ENCODE results near the gene COL6A3.

Gene COL6A3, protein sequence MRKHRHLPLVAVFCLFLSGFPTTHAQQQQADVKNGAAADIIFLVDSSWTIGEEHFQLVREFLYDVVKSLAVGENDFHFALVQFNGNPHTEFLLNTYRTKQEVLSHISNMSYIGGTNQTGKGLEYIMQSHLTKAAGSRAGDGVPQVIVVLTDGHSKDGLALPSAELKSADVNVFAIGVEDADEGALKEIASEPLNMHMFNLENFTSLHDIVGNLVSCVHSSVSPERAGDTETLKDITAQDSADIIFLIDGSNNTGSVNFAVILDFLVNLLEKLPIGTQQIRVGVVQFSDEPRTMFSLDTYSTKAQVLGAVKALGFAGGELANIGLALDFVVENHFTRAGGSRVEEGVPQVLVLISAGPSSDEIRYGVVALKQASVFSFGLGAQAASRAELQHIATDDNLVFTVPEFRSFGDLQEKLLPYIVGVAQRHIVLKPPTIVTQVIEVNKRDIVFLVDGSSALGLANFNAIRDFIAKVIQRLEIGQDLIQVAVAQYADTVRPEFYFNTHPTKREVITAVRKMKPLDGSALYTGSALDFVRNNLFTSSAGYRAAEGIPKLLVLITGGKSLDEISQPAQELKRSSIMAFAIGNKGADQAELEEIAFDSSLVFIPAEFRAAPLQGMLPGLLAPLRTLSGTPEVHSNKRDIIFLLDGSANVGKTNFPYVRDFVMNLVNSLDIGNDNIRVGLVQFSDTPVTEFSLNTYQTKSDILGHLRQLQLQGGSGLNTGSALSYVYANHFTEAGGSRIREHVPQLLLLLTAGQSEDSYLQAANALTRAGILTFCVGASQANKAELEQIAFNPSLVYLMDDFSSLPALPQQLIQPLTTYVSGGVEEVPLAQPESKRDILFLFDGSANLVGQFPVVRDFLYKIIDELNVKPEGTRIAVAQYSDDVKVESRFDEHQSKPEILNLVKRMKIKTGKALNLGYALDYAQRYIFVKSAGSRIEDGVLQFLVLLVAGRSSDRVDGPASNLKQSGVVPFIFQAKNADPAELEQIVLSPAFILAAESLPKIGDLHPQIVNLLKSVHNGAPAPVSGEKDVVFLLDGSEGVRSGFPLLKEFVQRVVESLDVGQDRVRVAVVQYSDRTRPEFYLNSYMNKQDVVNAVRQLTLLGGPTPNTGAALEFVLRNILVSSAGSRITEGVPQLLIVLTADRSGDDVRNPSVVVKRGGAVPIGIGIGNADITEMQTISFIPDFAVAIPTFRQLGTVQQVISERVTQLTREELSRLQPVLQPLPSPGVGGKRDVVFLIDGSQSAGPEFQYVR (N-terminal part only)

DNA sequence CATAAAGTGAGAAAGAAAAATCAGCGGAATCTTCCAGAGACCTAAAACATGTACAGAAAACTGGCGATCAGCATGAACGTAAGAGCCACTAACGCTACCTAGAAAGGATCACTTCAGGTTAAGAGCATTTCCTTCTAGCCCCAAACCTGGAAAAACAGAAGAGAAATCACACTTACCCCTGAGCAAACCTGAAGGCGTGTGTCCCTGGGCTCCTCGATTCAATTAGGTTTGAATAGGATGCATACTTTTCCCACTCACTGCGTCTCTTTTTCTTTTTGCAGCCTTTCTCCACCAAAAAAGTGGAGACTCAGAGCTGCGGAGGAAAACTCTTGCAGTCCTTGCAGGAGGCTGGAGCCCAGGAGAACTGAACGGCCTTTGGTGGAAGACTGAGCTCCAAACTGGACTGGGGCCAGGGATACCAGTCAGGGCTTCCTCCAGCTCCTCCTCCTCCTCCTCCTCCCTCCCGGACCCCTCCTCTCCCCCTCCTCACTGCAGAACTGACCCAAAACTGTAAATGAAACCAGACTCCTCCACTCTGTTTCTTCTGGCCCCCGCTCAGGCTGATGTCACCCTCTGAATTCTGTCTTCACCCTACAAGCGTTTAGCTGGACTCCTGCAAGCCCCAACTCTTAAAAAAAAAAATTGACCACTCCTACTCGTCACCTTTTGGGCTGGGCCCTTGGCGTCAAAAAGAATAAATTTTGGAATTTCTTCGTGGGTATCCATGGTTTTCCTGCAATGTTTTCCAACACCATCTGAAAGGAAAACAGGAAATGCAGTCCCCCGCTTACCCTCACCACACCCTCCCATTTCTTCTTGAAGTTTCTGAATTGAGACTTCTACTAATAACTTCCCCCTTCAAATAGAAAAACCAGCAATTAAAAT is at the start of gene COL6A3:
COL6A3 (minus strand) TSS at position 388 of the 885 bp plus-strand sequence. CDS start 17,347 bp downstream, outside the sequence.
- no peak for DNase-seq (ENCODE audit: low spot score)

DNA sequence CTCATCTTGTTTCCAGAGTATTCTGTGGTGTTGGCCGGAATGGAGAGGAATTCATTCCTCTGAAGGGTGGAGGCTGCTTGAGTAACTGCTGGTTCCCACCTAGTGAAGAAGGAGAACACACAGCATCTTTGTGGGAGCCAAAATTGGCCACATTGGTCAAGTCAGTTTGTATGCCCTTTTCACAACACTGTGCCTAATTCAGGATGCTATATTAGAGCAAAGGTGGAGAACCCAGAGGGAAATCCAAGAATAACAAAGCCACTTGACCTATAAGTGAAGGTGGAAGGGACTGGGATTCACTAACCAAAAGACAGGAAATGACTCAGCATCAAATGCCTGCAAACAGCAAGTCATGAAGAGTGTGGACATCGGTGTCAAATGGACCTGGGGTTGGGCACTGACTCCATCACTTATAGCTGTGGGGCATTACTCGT is 45.8 kb upstream of the COL6A3 start:
- DNase-seq (ENCODE audit: low spot score), result no peak

DNA sequence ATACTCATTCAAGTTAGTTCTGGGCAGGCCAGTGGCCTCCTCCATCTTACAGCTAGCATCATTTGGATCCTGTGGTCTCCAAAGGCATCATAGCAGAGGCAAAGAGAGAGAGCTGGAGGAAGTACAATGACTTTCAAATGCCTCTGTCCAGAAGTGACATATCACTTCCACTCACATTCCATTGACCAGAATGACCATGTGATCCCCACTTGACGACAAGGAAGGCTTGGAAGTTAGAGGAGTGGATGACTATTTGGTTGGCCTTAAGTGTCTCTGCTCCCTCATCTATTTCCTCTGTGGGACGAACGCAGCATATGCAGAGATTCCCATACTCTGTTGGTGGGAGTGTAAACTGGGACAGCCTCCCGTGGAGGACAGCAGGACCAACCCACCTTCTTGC is 45.3 kb upstream of the COL6A3 start:
- DNase-seq (ENCODE audit: low spot score), result no peak

DNA sequence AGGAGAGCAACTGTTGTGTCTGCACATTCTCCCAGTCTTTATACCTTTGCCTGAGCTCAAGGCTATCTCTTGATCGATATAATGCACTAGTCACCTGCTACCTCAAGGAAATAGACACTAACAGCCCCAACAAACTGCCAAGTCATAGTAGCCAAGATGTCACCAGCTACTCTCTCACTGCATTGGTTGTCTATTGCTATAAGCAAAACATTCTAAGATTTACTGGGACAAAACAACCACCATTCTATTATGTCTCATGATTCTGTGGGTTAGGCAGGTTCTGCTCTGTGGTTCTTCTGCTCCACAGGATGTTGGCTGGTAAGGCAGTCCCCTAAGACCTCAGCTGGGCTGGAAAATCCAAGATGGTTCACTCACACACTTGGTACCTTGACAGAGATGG is 44.6 kb upstream of the COL6A3 start:
- no peak for DNase-seq (ENCODE audit: low spot score)

DNA sequence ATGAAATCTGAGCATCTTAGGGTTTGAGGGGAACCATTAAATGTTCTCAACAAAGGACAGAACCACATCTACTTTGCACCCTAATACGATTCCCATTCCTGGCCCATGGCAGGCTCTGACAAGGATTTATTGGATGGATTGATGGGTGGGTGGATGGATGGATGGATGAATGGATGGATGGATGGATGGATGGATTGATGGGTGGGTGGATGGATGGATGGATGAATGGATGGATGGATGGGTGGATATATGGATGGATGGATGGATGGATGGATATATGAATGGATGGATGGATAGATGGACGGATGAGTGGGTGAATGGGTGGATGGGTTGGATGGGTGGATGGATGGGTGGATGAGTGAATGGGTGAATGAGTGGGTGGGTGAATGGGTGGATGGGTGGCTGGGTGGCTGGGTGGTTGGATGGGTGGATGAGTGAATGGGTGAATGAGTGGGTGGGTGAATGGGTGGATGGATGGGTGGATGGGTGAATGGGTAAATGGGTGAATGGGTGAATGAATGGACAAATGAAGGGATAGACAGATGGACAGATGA is 43.5 kb upstream of the COL6A3 start:
- DNase-seq (ENCODE audit: low spot score), result no peak

DNA sequence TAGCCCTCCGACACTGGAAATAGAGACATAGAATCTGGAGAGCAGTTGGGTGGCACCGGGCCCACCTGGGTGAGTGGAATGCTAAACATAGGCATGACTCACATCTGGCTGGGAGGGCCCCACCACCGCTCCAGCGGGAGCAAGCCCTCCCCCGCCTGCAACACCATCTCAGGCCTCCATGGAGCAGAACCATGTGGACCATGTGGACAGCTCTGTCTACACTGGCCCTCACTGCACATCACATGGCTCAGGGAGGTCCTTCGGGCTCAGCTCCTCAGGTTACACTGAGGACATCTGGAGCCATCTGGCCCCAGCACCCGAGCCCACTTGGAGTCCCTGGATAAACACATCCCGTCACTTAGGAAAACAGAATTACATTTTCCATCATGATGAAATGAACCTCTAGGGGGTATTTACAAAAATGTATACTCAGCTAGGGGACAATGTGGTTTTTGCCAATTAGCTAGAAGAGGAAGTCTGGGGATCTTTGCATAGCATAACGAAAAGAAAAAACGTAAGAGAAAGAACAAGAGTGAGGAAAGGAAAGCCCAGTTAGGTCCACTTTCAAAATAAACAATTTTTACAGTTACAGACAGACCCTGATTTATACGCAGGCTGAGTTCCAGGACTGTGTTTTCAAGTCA is 42.4 kb upstream of the COL6A3 start:
- DNase-seq (ENCODE audit: low spot score), result no peak

DNA sequence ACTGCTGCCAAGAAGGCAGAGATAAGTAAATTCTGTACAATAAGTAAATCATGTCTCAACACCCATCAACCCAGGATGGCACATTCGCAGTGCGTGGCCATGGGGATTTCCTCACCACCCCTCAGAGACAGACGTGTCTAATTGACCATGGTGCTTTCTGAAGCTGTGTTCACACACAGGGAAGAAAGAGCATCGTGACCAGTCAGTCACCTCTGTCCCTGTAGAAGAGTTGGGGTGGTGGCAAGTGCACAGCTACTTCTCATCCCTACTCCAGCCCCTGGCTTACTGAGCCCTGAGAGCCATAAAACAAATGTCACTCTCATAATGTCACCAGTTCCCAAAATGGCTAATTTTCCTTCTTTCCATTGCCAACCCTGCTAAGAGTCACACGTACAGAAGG is 41.8 kb upstream of the COL6A3 start:
- no peak for DNase-seq (ENCODE audit: low spot score)

DNA sequence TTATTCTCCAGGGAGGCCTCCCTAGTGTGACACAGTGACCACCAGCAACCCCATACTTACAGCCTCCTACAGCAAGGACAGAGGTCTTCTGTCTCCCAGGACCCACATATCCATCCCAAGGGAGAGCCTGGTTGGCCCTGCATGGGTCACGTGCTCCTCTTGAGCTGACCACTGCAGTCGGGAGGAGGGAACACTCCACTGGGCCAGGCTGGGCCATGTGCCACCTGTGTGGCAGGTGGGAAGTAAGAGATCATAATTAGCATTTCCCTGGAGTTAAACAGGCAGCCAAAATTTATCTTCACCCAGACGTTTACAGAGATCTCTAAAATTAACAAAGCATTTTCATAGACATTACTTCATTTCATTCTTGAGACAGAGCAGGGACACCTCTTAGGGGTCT is 39.7 kb upstream of the COL6A3 start:
- no peak for DNase-seq (ENCODE audit: low spot score)

DNA sequence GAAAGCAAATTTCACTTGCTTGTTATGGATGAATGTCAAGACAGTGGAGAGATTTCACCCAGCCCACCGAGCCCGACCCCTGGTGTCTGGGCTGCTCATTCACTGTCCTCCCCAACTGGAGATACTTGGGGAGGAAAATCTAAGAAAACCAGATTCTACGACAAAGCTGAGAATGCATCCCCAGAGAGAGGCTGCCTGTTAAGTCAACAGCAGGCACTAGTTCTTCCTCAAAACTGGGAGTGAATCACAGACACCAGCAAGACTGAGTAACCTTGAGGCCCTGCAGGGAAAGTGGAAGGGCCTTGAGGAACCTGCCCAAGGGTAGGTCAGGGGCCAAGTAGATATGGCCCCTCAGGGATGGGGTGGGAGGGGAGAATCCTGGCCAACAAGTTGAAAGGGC is 38.9 kb upstream of the COL6A3 start:
- DNase-seq (ENCODE audit: low spot score), result no peak

DNA sequence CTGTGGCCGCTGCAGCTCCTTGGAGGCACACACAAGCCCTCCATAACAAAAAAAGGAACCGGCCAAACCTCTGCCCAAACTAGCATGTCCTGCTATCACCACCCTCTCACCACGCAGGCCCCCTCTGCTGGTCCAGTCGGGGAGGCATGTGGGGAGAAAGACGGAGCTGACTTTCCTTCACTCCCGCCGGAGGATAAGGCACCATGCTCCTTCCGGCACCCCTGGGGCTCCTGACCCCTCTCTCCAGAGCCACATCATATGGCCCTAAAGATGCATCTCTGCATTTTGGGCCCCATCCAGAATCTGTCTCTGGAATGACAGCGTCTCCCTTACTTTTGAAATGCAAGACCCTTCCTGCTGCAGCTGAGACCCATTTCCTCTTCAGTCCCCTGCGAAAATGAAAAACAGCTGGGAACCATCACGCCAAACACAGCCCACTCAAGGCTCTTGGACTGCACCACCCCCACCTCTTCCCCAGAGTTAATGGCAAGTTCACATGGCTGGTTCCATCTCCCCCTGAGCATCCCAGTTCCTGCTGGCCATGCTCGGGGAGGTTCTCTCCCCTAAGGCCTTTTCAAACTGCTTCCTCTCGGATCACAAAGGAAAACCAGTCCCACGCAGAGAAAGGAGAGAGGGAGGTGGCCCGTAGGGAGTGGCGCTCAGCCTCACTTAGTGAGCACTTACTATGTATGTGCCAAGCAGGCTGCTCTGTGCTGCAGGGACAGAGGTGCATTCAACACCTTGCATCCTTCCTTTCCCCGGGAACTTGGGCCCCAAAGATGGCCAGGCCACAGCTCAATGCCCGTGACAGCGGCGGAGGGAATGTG is 37.9 kb upstream of the COL6A3 start:
- no peak for DNase-seq (ENCODE audit: low spot score)

DNA sequence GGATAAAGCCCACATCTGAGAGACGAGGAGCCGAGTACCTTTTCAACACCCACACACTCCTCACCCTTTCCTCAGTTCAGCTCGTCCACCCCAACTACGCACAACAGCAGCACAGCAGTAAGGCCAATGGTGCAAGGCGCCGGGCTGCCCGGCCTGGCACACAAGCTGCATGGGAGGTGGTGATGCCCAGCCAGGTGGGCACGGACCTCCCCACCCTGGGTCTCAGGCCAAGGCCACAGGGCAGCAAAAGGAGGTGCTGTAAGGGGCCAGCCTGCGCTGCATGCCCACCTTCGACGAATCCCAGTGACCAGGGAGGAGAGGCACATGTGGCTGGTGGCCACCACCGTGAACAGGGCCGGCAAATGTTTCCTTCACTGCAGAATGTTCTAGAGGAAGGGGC is 36.6 kb upstream of the COL6A3 start:
- no peak for DNase-seq (ENCODE audit: low spot score)

DNA sequence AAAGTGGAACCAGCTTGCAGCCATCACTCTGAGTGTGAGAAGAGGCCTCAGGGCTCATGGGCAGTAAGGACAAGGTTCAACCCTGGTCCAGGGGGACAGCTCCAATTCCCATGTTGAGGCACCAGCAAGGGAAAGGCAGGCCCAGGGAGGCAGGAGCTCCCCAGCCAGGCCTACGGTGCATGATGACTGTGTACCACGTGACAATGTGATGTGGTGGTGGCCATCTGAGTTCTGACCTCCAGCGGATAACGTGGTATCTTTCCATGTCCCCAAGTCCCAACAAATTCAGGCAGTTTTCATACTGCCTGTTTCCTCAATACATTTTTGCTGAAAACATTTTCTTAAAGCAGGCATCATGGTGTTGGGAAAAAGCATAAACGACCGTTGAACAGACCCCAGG is 36.1 kb upstream of the COL6A3 start:
- no peak for DNase-seq (ENCODE audit: low spot score)

DNA sequence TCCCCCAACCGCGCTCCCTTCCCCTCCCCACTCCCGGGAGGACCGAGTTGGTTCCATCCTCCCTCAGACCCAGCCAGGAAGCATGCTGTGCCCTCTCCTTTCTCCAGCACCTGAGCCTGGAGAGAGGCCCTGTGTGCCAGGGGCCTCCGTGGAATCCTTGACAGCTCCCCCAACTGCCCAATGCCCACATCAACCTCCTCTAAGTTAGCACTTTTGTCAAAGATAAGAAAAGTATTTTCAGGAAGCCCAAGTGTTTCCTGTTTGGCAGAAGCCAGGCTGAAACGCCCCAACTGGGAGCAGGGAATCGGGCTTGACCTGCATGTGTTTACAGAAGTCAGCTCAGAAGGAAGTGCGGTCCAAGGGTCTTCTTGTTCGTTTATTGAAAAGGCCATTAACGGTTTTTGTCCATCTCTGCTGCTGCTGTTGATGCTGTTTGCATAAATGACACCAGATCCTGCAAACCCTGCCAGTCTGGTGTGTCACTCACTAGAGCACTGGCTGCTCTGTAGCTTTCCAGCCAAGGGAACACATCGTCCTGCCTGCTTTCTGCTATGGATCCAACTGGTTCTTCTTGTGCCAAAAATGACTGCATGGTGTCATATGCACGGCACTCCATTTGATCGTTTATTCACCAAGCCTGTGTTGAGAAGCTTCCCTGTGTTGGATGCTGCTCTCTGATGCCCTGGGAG is 35.4 kb upstream of the COL6A3 start:
- no peak for DNase-seq (ENCODE audit: low spot score)

DNA sequence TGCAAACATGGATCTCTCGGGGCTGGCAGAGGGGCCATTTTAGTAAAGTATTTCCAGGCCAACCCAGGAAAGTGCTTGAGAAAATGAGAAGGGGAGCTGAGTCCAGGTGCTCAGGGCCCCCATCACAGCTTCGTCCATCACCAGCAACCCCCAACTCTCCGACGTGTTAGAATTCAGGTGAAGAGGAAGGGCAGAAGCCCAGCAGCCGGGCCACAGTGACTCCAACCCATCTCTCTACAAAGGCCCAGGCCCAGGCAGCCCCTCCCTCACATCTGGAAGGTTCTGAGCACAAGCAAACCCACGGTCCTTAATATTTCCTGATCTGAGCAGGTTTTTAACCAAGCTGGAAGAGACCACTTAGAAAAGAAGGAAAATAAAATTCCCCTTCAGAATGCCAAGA is 34.7 kb upstream of the COL6A3 start:
- no peak for DNase-seq (ENCODE audit: low spot score)

DNA sequence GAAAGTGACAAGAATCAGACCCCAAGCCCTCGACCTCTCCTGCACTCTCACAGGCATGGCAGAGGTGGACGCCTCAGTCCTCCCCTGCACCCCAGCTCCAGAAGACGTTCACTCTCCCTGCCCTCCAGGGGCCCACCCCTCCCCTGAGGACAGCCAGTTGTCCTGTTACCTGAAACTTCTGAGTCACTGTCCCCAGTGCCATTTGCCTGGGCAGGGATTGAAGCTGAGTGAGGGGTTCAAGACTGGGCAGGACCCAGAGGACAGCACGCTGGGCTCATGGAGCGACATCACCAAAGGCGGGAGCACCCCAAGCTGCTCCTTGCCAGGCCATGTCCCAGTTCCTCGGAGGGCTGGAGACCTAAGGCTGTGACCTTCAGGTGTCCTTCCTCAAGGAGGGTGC is 34.2 kb upstream of the COL6A3 start:
- no peak for DNase-seq (ENCODE audit: low spot score)

DNA sequence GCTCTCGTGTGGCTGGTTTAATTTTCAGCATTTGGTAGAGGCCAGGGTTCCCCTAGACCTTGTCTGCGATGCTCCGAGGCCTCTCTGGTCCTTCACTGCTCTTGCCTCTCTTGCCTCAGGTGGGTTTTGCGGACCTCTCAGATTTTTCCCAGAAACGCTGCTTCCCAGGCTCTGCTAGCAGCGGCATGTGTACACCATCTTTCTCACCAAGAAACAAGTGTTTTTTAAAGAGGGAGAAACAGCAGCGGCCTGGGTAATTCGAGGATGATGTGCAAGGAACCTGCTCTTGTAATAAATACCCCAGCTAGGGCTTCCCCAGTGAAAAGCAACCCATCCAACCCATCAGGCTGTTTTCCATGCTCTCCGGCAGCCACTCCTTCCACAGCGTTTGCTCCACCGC is 33.5 kb upstream of the COL6A3 start:
- DNase-seq (ENCODE audit: low spot score), result no peak

DNA sequence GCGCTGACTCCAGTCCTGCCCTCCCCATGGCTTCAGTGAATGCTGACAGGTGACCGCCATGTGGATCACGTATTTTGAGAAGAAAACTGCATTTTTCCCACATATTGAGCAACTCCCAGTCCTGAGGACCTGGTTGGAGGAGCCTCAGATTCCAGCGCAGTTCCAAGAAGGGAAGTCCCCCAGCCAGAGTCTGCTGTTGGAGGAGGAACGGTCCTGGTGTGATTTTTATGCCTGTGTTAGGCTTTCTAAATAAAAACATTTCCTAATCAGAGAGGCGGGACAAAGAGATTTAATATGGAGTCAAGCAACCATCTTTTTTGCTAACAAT is 32.3 kb upstream of the COL6A3 start:
- no peak for DNase-seq (ENCODE audit: low spot score)

DNA sequence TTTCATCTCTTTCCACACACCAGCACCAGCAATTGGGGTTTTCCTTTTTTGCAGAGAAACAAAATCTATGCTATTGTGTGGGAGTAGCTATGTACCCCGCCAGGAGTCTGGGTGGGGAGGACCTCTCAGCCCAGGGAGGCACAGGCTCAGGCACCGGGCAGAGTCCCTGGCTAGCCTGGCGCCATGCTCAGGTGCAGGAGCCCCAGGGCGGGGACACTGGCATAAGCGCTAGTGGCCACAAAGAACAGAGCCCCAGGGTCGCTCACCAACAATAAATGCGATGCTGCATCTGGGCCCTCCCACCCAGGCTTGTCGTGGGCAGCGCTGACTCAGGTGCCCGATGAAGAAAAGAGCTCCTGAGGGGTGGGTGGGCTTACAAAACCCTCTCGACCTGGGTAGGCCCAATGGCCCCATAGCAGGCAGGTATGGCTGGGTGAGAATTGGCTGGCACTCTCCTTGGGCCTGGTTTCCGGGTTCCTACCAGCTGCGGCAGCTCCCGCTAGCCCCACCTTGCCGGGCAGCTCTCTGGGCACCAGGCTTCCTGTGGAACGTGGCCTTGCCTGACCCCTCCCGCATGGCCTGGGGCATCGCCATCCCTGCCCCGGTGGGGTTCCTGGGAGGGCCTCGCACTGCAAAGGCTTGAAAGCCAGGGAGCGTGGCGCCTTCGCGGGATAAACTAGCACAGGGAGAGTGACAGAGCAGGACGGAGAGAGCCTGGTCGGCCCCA is 31.8 kb upstream of the COL6A3 start:
- DNase-seq (ENCODE audit: low spot score), result no peak

DNA sequence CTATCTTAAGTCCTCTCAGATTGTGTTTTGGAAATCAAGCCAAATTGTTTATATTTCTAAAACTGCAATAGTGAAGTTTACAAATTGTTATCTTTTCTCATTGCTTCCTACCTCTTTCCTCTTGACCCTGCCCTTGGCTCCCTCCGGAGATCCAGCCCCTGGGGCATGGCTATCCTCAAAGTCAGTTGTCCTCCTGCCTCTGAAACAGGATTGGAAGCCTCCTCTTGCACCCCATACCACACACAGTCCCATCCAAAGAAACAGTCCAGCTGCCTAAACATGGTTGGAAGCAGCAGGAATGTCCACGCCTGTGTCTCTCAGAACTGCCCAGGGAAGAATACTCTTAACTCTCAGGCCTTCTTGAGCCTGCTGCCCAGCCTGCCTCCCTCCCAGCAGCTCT is 30.1 kb upstream of the COL6A3 start:
- DNase-seq (ENCODE audit: low spot score), result no peak

Data from CD4-positive, alpha-beta T cell treated with Interleukin-15 for 4 hours (primary cell).